HG03135 (cell line): Measurements from ENCODE around the gene YRDC.
"Not testable (repeated sequence)": the region's sequence is repeated elsewhere in the genome, so short reads cannot be mapped to it uniquely, and the experiment has no call there.

Source experiments
- ATAC-seq: cut with Tn5 transposase; IDR thresholded peaks from one replicate; pipeline ENCODE4 v1.9.1; 2021; ENCODE audit warnings: mild to moderate bottlenecking, moderate library complexity; ENCODE audit not compliant: unreplicated experiment

Gene YRDC

DNA sequence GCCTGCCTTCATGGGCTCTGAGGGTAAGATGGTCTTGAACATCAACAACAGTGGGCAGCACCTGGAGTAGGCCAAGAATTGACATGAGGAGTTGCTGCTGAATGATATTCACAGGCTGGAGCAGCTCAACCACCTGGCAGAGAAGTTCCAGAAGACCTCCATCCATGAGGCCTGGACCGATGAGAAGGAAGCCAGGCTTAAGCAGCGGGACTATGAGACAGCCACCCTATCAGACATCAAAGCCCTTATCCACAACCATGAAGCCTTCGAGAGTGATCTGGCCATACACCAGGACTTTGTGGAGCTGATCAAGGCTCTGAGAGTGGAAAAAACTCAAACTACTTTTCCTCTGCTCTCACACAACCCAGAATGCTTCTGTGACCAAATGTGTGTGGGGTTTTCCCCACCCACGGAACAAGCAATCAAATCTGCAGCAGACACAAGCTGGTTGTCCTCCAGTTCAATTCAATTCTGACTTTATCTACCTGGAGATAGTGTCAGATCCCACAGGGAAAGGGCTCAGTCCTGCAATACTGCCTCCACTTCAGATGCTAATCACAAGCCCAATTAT, 31.0 kb downstream of the YRDC start:
- no peak for ATAC-seq

GRCh38 chr1:37771440-37771839, 36.6 kb downstream of the YRDC start:
- ATAC-seq = not testable (repeated sequence)

DNA sequence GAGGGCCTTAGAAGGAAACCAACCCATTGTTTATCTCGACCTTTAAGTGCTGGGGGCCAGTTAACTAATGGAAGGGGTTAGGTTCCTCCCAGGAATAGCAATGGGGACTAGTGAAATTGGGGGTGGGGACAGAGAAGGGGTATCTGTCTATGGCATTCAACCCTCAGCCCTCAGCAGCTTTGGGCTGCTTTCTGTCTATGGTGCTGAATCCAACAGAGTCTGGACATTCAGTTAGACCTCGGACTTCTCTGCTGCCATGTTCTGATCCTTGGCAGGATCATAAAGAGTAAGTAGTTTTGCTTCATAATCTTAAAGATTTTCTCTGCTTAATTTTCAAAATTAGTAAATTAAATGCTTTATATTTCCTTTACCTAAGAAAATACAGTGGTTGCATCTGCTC, 40.5 kb downstream of the YRDC start:
- ATAC-seq = no peak

- ATAC-seq = no peak
These were observed 41.9 kb downstream of the YRDC start for GRCh38 chr1:37765916-37766664.

- no peak for ATAC-seq
These were observed 43.0 kb downstream of the YRDC start, which contains the start of gene EPHA10 for GRCh38 chr1:37764888-37765441. EPHA10 (minus strand) TSS chr1:37765120; CDS start chr1:37765066, 54 bp downstream.

GRCh38 chr1:37764414-37764825, 43.6 kb downstream of the YRDC start:
- ATAC-seq = no peak

DNA sequence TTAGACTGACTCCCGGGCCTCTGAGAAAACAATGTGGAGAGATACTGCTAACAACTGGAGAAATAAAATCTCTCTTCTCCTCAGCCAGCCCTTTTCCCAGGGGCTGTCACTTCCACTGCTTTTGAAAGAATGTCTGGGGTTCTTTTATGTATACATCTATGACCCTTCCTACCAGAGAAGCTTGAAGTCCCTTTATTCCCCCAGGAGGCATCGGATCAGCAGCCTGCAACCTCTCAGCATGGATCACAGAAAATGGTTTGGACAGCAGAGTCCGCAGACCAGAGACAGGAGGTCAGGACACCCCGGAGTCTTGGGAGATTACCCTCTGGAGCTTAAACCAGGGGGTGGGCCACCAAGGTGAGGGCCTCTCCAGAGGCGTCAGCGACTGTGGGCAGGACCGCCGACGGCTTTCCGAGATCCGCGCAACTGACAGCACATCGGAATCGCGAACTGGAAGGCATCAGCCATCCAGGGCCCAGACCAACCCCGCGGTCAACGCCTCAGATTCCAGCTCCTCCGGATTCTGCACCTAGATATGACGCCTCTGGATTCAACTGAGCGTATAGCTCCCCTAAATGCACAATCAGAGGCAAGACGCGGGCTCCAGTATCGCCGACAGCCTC, 44.1 kb downstream of the YRDC start:
- ATAC-seq = no peak

DNA sequence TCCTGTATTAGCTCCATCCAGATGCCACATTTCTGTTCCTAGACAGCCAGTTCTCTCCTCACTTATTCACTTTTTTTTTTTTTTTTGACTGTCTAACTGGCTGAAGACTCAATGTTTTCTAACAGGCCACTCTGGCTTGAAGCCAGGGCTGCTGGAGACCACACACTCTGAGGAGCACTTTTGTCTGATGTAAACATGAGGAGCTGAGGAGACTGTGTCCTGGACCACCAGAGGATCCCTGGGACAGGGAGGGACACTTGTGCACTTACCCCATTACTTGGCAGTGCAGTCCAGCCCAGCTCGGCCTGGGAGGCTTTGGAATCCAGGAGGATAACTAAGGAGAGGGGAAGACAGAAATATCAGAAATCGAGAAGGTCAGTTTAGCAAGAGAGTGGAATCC, 45.5 kb downstream of the YRDC start:
- no peak for ATAC-seq

GRCh38 chr1:37761416-37762095, 46.5 kb downstream of the YRDC start:
- ATAC-seq = no peak

DNA sequence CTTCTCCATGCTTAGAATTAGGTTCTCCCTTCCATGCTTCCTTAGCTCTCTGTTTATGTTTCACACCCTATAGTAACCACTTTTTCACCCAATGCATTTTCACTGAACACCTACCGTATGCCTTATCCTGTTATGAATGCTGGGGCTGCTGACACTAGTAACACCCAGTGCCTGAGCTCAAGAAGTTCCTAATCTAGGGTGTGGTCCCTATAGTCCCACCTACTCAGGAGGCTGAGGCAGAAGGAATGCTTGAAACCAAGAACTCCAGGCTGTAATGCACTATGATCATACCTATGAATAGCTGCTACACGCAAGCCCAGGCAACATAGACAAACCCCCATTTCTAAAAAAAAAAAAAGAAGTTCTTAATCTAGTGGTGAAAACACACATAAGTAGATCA, 48.6 kb downstream of the YRDC start:
- ATAC-seq = no peak

DNA sequence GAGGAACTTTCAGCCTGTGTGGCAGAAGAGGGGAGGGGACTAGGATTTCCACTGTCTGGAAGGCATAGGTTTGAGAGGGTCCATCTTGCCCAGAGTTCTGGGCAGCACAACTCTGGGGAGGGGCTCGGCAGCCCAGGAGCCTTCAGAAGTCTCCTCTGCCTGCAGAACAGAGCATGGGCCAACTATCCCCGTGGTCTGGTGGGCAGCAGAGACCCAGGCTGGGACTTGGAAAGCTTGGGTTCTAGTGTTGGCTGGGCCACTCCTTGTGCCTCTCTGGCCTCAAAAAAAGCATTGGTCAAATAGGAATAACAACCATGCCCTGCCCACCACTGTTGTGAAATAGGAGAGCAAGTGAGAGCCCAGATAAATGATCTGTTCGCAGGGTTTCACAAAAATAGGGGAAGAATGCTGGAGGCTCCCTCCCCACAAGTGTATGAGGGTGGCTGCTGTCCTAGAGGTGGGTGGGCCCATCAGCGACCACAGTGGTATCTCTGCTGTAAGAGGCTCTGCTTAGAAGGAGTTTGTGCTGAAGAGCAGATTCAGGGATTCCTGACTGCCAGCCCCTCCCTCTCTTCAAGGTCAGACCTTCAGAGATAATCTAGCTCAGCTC, 52.0 kb downstream of the YRDC start:
- no peak for ATAC-seq

DNA sequence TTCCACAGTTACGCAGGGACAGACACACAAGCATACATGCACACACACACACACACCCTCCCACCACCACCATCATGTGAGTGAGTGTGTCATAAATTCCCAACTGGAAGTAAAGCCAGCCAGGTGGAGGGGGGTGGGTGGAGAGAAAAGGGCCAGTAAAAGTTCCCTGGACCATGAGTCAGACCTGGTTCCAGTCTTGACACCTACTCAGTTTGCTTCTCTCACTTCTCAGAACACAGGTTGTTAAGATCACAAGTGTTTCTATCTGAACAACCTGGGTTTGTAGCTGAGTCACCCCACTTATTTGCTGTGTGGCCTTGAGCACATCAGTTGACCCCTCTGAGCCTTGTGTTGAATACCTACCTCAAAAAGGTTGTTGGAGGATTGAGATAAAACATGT, 52.7 kb downstream of the YRDC start:
- ATAC-seq = no peak

GRCh38 chr1:37753473-37754321, 54.3 kb downstream of the YRDC start:
- no peak for ATAC-seq
